ENCODE results near the gene SLC35A4. TPM values are rescaled to one million over a fixed set of nuclear protein-coding genes. Genes with fewer than 3 reads are reported as not detected.
A peak's percentile ranks its signal among the peaks of the same experiment; 100 is the strongest.
"Not testable (repeated sequence)": the region's sequence is repeated elsewhere in the genome, so short reads cannot be mapped to it uniquely, and the experiment has no call there.

The SLC35A4 gene
- total RNA-seq, 2 experiments from 2014 or later, result 16.9 to 17.8 TPM

DNA sequence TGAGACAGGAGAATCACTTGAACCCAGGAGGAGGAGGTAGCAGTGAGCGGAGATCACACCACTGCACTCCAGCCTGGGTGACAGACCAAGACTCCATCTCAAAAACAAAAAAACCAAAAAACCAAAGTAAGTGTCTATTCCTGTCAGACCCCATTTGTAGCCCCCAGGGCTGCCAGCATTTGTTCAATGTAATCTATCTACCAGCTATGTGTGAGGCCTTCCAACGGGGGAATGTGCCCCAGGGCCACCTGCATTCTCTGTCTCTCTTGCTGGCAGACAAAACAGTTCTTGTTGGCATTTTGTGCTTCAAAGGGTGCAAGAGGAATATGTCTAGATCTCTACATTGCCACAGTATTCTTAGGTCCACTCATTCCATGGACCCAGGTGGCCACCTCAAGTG is 34.2 kb downstream of the SLC35A4 start:
- Histone ChIP-seq H3K36me3 (ENCODE audit: insufficient read depth, low read length) (no peaks in the 10 kb centered on the region), H3K27me3 (ENCODE audit: control insufficient read depth in 1 of 2, insufficient read depth in 2 of 2, low read length in 2 of 2) (no peaks in the 10 kb centered on the region), H3K4me3 (ENCODE audit: low read length) (no peak overlapping the region), H3K9me3 (ENCODE audit: control insufficient read depth in 1 of 2, insufficient read depth in 1 of 2, low read length in 2 of 2) (no peaks in the 10 kb centered on the region), H3K27ac (ENCODE audit: low read depth in 1 of 2, low read length in 2 of 2) (no peak overlapping the region), H3K4me1 (ENCODE audit: insufficient read depth, low read length) (no peaks in the 10 kb centered on the region)
- peaks cover 15% of the 10 kb centered on the region for H3K27me3 Mint-ChIP-seq
- intact Hi-C loops (cut with DNase I, micrococcal nuclease), result no loop called here
- H3K9me3 Mint-ChIP-seq, result no peaks in the 10 kb centered on the region
- H3K4me1 Mint-ChIP-seq (ENCODE audit: low read depth), result no peaks in the 10 kb centered on the region
- H3K4me3 Mint-ChIP-seq, result no peak overlapping the region
- ATAC-seq (ENCODE audit: poor library complexity) (no peak), DNase-seq (no peak)
- H3K36me3 Mint-ChIP-seq (ENCODE audit: low read depth), result no peaks in the 10 kb centered on the region
- no peak overlapping the region for H3K27ac Mint-ChIP-seq
- POLR2A ChIA-PET, result interaction anchor here (1.3 kb wide), 1 partner anchor 49 kb away, joined by 4 read pairs; the partner anchor contains the start of genes IK and NDUFA2
- CTCF ChIA-PET, result no interaction called here
- TF ChIP-seq, protein P1, sequence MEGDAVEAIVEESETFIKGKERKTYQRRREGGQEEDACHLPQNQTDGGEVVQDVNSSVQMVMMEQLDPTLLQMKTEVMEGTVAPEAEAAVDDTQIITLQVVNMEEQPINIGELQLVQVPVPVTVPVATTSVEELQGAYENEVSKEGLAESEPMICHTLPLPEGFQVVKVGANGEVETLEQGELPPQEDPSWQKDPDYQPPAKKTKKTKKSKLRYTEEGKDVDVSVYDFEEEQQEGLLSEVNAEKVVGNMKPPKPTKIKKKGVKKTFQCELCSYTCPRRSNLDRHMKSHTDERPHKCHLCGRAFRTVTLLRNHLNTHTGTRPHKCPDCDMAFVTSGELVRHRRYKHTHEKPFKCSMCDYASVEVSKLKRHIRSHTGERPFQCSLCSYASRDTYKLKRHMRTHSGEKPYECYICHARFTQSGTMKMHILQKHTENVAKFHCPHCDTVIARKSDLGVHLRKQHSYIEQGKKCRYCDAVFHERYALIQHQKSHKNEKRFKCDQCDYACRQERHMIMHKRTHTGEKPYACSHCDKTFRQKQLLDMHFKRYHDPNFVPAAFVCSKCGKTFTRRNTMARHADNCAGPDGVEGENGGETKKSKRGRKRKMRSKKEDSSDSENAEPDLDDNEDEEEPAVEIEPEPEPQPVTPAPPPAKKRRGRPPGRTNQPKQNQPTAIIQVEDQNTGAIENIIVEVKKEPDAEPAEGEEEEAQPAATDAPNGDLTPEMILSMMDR (IDR thresholded peaks at IDR 0.05), result no peak

DNA sequence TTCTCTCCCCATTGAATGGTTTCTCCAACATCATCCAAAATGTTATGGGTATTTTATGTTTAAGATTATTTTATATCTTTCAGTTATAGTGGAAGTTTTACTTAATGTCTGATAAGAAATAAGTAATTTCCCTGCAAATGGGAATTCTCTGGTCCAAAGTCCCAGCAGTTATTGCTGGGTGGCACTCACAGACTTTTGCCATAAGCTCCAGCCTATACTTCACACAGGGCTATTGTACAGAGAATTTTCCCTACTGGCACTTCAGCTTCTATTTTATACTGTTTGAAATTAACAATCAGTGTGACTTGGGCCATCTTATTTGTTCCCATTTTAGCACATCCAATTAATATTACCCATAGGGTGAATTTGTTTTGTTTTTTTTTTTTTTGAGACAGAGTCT is 35.5 kb downstream of the SLC35A4 start:
- Histone ChIP-seq H3K36me3 (ENCODE audit: insufficient read depth, low read length) (no peaks in the 10 kb centered on the region), H3K27me3 (ENCODE audit: control insufficient read depth in 1 of 2, insufficient read depth in 2 of 2, low read length in 2 of 2) (no peaks in the 10 kb centered on the region), H3K4me1 (ENCODE audit: insufficient read depth, low read length) (no peaks in the 10 kb centered on the region), H3K9me3 (ENCODE audit: control insufficient read depth in 1 of 2, insufficient read depth in 1 of 2, low read length in 2 of 2) (no peaks in the 10 kb centered on the region), H3K27ac (ENCODE audit: low read depth in 1 of 2, low read length in 2 of 2) (no peak overlapping the region), H3K4me3 (ENCODE audit: low read length) (no peak overlapping the region)
- POLR2A ChIA-PET, result interaction anchor here (1.1 to 1.3 kb wide), 2 partner anchors 47 to 110 kb away, joined by 3 to 4 read pairs; partner anchors contain the start of genes IK and NDUFA2
- ATAC-seq (ENCODE audit: poor library complexity) (no peak), DNase-seq (no peak)
- H3K9me3 Mint-ChIP-seq, result no peaks in the 10 kb centered on the region
- H3K4me1 Mint-ChIP-seq (ENCODE audit: low read depth), result no peaks in the 10 kb centered on the region
- TF ChIP-seq, protein P1 (IDR thresholded peaks at IDR 0.05), result no peak
- CTCF ChIA-PET, result no interaction called here
- H3K4me3 Mint-ChIP-seq, result no peak overlapping the region
- H3K36me3 Mint-ChIP-seq (ENCODE audit: low read depth), result no peaks in the 10 kb centered on the region
- no peak overlapping the region for H3K27ac Mint-ChIP-seq
- intact Hi-C loops (cut with DNase I, micrococcal nuclease), result no loop called here
- peaks cover 11% of the 10 kb centered on the region for H3K27me3 Mint-ChIP-seq

DNA sequence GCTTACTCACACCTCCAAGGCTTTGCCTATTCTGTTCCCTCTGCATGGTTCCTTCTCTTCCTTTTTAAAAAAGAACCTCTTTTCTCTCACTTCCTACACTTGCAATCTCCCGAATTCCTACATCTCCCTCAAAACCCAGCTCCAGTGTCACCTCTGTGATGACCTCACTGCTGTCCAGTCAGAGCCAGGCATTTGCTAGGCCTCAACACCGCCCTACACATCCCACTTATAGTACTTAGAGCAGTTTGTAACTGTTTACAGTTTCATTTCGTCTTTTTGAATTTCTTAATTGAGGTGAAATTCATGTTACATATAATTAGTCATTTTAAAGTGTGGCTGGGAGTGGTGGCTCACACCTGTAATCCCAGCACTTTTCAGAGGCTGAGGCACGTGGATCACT is 37.5 kb downstream of the SLC35A4 start:
- Mint-ChIP-seq H3K27ac (no peak overlapping the region), H3K4me1 (ENCODE audit: low read depth) (no peaks in the 10 kb centered on the region), H3K9me3 (no peaks in the 10 kb centered on the region), H3K4me3 (no peak overlapping the region), H3K36me3 (ENCODE audit: low read depth) (no peaks in the 10 kb centered on the region), H3K27me3 (peaks cover 5% of the 10 kb centered on the region)
- peak in 2 of 14 experiments; percentile 30 to 32 for DNase-seq
- TF ChIP-seq, protein P1 (IDR thresholded peaks at IDR 0.05), result no peak
- Histone ChIP-seq H3K4me3 (ENCODE audit: low read length) (no peak overlapping the region), H3K27ac (ENCODE audit: low read depth in 1 of 2, low read length in 2 of 2) (no peak overlapping the region), H3K4me1 (ENCODE audit: insufficient read depth, low read length) (no peaks in the 10 kb centered on the region), H3K36me3 (ENCODE audit: insufficient read depth, low read length) (no peaks in the 10 kb centered on the region), H3K9me3 (ENCODE audit: control insufficient read depth in 1 of 2, insufficient read depth in 1 of 2, low read length in 2 of 2) (no peaks in the 10 kb centered on the region), H3K27me3 (ENCODE audit: control insufficient read depth in 1 of 2, insufficient read depth in 2 of 2, low read length in 2 of 2) (no peaks in the 10 kb centered on the region)
- POLR2A ChIA-PET, result no interaction called here
- CTCF ChIA-PET, result no interaction called here
- ATAC-seq (ENCODE audit: poor library complexity), result no peak
- intact Hi-C loops (cut with DNase I, micrococcal nuclease), result no loop called here

DNA sequence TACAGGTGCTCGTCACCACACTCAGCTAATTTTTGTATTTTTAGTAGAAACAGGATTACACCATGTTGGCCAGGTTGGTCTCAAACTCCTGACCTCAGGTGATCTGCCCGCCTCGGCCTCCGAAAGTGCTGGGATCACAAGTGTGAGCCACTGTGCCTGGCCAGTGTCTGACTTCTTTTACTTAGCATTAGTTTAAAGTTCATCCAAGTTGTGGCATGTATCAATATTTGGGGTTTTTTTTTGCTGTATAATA is 38.7 kb downstream of the SLC35A4 start:
- H3K36me3 ChIP-seq (ENCODE audit: insufficient read depth, low read length); ATAC-seq (ENCODE audit: poor library complexity); H3K27me3 Mint-ChIP-seq; H3K9me3 Mint-ChIP-seq; H3K27ac Mint-ChIP-seq; H3K27me3 ChIP-seq (ENCODE audit: control insufficient read depth in 1 of 2, insufficient read depth in 2 of 2, low read length in 2 of 2); H3K4me1 Mint-ChIP-seq (ENCODE audit: low read depth); H3K9me3 ChIP-seq (ENCODE audit: control insufficient read depth in 1 of 2, insufficient read depth in 1 of 2, low read length in 2 of 2); H3K4me3 ChIP-seq (ENCODE audit: low read length); intact Hi-C loops (cut with DNase I, micrococcal nuclease); DNase-seq; CTCF ChIA-PET; H3K27ac ChIP-seq (ENCODE audit: low read depth in 1 of 2, low read length in 2 of 2); H3K4me3 Mint-ChIP-seq; POLR2A ChIA-PET; H3K4me1 ChIP-seq (ENCODE audit: insufficient read depth, low read length); H3K36me3 Mint-ChIP-seq (ENCODE audit: low read depth): not testable (repeated sequence)
